Measurements from ENCODE around the gene PEX11B.
A peak's percentile ranks its signal among the peaks of the same experiment; 100 is the strongest.

PEX11B gene

DNA sequence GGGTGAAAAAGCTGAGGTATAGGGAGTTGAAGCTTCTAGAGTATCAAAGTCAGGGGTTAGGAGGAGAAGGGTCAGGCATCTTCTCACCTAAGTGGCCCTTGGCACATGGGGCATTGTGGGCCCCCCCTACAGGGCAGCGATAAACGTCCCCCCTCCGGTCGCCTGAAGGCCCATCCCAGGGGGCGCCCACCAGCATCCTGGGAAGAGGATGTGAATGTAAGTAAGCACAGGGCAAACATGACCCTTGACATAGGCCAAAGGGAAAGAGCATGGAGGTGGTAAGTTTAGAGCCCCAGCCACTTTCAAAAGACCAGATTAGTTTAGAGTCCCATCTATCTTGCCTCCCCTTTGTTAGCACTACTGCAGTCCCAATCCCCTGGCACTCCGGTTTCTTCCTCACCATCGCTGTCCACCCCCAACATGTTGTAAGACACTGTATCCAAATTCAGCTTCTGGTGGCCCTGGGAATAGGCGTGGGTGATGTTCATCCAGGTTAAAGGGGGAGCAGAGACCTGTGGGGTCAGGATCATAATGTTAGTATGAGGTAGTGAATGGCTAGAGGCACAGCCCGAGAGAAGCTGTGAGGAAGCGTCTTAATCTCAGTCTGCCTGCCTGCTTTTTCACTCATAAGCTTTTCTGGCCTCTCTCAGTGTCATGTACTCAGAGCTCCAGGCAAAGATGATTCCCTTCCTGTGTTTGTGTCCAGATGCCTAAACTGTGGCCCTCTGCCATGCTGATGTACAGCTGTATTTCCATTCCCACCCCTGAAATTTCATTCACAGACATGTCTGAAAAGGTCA is 11.4 kb downstream of the PEX11B start:
- DNase-seq (ENCODE audit: low spot score) = no peak

DNA sequence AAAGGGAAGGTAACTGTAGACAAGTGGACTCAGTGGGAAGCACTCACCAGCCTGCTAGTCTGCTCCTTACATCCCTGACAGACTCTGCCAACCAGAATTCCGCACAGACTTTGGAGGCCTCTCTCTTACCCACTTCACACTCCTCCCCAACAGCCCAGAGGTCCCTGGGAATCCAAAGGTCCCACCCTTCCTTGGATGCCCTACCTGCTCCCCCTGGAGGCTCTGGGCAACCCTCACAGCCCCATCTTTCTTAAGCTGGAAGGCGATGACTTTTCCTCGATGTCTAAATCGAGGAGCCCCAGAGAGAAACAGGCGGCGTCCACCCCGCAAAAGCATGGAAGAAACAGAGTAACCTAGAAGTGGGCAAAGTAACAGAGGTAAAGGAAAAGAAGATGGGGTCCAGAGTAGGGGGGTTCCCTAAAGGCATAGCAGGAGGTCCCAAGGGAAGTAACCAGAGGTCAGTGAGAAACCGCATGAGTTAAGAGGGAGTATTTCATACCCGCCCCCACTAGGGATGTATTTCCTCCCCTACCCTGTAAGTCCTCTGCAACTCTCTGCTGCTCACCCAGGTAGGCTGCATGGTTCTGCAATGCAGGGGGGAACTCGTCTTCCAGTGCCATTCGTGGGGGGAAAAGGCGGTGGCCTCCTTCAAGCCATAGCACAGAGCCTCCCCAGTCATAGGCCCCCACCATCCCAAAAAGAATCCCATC is 17.1 kb downstream of the PEX11B start:
- DNase-seq (ENCODE audit: low spot score) = no peak

DNA sequence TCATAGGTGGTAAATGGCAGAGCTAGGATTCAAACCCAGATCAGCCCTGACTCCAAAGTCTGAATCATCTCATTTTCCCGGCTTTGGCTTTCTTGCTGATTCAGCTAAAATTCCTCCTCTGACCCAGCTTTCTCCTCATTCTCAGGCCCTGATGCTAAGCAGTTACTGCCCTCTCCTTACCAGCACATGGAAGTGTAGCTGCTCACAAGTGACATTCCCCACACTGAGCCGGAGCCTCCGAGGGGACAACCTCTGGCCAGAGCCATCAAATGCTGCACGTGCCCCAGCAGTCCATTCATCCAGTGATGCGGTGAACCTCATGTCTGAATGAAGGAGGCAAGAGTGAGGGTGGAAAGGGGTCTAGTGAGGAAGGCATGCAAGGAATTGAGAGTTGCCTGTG is 19.8 kb downstream of the PEX11B start:
- DNase-seq (ENCODE audit: low spot score) = no peak

DNA sequence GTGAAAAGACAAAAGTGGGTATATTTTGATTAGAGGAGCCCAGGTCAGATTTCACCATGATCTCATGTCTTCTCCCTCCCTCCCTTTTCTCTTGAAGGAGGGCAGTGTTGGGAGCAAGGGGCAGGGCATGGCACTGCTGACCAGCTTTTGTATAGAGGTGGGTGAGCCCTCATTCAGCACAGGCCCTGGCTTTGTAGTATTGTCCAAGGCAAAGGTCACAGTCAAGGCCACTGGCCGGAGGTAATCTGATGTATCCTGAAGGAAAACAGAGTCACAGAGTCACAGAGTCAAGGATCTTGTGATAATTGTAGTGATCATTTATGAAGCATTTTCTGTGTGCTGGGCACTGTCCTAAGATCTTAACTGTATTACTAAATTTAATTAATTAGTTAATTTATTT is 20.5 kb downstream of the PEX11B start:
- no peak for DNase-seq (ENCODE audit: low spot score)

DNA sequence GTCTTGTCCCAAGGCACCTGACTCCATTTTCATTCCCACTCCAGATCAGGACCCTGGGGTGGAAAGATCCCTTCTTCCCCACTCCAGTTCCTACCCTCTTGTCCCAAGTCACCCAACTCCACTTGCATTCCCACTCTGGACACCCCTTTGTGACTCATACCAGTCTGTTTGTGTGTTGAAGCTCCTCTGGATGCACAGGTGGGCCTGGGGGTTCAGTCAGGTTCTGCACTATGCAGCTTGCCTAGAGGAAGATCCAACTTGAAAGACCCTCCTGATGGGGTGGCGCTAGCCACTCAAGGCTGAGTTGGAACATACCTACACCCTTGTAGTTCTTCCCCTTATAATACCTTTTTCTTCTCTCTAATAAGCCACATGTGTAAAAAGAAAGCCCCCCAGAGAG is 23.0 kb downstream of the PEX11B start:
- no peak for DNase-seq (ENCODE audit: low spot score)

DNA sequence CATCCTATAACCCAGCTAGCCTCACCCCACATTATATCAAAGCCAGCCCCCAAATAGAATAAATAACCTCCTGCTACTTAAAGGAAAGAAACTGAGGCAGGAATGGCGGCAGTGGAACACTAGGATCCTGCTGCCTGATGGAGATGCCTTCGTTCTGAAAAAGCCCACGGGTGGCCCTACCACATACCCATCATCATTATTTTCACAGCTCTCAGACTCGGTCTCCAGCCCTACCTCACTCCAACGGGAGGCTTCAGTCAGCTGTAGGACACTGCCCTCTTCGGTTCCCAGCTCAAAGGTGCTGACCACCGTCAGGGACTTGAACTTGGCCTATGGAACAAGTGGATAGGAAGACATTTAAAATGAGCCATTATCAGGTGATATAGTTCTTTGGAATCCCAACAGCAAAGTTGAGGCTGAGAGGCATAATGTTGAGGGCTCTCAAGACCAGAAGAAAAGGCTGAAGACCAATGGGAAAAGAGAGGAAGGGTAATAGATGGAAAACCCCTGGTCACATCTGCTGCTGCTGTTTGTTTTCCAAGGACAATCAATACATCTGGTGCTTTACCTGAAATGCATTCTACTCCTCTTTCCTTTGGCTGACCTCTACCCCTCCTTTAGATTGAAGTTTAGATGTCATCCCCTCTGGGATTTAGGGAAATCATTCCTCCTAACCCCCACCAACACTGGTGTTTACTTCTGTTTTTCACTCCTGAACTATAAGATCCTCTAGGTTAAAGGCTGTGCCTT is 25.0 kb downstream of the PEX11B start:
- DNase-seq (ENCODE audit: low spot score) = no peak

DNA sequence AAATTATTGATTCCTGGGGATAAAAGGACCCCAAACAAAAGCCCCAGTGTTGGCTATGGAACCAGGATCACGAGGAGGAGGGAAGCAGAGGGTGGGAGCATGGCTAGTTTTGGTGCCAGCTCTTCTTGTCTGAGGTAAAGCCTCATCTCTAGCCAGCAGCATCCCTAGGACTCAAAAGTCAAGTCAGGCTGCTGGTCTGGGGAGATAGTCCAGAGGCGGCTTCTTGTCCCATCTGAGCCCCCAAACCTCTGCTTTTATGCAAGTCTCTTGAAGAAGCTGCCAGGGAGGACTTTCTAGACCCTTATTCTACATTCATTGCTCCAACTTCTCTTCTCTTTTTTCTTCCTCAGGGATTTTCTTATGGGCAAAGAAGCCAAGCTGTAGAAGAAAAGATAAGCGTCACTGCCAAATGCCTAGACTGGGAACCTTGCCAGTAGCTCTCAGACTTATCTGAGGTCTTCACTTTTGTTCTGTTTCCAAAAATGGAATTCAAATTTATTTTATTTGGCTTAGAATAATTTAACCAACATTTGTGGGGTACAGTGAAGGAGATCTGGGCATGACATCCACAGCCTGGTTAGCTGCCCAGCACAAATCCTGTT is 25.9 kb downstream of the PEX11B start:
- DNase-seq (ENCODE audit: low spot score) = no peak

DNA sequence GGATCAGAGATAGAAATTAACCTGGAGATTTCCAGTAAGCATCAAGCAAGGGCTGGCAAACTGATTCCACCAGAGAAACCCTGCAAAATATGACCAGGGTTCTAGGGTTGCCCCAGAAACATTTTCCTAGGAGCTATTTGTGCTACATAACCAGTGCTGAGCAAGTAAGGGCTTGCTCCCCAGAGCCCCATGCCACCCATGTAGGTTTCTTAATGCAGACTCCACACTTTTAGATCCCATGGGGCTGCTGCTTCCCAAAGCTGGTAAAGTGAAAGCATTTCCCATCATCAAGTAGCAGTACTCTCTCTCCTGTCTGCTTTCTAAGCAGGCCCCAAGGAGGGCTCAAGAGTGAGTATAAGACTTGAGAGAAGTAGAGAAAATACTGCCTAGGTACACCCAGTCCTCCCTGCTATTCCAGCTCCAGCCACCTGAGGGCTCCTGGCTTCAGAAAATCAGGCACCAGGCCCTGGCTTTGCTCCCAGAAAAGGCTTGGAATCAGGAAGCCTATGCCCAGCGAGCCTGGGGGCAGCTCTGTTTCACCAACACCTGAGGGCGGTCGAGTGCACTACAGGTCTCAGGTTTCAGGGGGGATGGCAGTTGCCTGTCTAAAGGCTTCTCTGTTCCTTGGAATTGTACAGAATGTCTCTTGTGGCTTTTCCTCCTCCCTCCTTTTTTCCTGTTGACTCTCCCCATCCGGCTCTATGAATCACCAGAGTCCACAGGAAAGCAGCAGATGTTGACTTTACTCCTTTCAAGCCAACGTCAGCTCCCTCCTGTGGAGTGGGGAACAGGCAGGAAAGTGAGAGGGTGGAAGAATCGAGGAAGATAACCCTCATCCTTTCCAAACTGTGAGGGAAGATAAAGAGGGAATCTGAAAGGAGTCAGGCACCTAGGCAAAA is 26.7 kb downstream of the PEX11B start:
- DNase-seq (ENCODE audit: low spot score) = peak; percentile 22

DNA sequence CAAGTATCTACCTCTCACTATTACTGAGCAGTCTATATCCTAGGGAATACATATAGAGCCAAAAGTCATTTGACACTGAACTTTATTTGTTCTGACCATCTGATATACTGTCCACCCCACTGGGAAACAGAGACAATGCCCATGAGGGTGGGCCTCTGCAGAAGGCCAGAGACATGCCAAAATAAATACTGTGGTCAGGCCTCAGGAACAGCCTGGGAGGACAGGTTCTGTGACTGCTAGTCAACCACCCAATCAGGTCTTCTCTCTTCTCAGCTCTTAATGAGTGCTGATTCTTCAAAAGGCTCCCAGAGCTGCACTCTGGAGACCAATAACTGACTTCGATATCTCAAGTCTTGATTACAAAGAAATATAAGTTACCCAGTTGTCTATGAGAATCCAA is 27.4 kb downstream of the PEX11B start:
- no peak for DNase-seq (ENCODE audit: low spot score)

DNA sequence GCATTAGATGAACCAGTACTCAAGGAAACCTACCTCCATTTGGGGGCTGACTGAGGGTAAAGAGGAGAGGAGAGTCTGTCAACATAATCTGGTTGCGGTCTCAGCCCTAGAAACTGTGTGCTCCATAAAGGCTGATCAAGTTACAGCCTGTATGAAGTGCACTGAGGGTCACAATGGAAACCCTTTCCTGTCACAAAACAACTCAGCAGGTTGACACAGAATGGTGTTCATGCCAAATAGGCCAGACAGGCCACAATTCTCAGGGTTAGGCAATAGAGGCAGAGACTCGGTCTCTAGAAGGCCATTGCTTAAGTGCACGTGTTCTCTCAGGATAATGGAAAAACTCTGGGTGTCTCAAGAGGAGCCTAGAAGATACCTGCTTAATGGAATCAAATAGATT is 28.8 kb downstream of the PEX11B start:
- no peak for DNase-seq (ENCODE audit: low spot score)

DNA sequence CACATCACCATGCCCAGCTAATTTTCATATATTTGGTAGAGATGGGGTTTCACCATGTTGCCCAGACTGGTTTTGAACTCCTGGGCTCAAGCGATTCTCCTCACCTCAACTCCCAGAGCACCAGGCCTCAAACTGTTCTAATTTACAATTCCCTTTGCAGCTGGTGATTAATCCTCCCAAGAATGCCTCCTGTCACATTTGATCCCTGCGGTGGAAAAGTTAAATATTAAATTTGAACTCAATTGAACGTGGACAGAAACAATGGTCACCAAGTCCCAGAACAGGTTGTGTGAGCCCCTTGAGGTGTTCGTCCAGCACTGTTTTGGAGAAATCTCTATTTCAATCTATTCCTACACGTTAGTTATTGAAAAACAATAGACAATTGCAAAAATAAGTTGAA is 30.9 kb downstream of the PEX11B start:
- DNase-seq (ENCODE audit: low spot score) = no peak

DNA sequence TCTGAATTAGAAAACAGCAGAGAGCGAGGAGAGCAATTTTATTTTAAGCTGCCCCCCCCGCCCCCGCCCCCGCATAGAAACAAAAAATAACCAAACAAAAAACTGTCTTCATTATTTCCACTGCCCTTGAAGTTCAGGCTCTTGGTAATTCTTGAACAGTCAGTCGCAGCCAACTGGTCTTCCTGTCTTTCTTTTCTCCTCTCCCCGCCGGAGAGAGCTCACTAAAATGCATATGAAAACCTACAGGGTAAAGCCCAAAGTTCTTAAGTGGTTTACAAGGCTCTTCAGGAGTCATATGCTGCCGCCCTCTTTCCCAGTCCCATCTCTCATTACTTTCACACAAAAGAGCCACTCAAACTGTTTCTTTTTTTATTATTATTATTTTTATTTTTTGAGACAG is 31.7 kb downstream of the PEX11B start:
- DNase-seq (ENCODE audit: low spot score) = no peak

DNA sequence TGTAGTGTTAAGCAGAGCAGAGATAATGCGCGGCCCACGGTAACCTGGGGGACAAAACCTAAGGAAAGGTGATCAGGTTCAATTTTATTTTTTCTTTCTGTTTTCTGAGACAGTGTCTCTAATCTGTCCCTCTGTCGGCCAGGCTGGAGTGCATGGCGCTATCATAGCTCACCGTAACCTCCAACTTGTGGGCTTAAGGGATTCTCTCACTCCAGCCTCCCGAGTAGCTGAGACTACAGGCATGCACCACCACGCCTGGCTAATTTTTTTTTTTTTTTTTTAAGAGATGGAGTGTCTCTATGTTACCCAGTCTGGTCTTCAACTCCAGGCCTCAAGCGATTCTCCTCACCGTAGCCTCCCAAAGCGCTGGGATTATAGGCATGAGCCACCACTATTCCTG is 32.1 kb downstream of the PEX11B start:
- DNase-seq (ENCODE audit: low spot score) = no peak

DNA sequence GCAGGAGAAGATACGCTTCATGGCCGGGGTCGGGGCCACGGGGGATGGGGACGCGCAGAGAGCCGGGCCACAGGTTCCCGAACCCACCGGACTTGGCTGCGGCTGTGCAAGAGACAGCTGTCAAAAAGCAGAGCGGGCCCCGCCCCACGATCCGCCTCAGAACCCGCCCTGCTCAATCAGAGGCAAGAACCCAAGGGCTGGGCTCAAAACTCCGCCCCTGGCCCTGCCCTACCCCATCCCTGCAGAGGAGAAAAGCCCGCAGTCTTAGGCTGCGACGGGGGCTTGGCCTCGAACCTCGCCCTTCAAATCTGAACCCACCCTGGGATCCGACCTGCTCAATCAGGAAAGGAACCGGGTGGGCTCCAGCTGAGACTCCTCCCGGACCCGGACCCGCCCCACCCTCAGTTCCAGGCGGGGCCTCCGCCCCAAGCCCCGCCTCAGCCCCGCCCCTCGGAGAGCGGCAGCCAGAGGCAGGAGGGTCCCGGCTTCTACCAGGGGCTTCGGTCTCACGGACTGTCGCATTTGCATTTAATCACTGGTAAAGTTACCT is 32.7 kb downstream of the PEX11B start, which contains the start of gene ANKRD35:
TSS of gene ANKRD35 (minus strand) at position 129 of the 550 bp plus-strand sequence. CDS start at position 21, 108 bp downstream.
- peak; percentile 79 for DNase-seq (ENCODE audit: low spot score)

DNA sequence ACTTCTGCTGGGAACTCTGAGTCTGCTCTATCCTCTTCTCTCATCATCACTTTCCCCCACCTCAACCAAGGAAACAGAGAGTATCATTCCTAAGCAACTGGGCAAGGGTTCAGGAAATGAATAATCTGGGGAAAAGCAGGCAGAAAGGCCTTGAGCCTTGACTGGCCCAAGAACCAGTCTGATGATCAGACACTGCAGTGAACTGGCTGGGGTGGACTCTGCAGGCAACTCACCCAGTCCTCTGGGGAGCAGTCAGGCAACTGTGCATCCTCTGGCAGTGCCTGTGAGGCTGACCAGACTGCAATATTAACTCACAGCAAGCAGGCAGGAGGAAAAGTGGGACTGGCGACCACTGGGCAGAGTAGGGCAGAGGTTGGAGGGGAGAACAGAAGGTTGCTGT is 33.8 kb downstream of the PEX11B start:
- no peak for DNase-seq (ENCODE audit: low spot score)

DNA sequence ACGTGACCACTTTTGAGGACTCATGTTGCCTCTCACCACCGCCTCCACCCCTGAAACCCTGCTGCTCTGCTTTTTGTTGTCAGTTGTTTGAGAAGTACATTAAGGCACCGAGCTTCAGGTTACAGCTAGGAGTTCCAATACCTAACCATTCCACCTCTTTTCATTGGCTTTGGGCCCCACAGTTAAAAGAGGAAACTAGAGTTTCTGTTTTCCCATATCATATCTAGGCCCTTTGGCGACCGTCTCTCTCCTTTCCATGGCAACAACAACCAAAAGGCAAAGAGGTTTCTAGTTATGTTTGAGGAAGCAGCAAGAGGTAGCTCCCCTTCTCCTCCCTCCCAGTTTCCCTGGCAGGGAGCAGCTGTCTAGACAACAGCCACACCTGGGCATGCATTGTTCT is 38.7 kb downstream of the PEX11B start:
- no peak for DNase-seq (ENCODE audit: low spot score)

DNA sequence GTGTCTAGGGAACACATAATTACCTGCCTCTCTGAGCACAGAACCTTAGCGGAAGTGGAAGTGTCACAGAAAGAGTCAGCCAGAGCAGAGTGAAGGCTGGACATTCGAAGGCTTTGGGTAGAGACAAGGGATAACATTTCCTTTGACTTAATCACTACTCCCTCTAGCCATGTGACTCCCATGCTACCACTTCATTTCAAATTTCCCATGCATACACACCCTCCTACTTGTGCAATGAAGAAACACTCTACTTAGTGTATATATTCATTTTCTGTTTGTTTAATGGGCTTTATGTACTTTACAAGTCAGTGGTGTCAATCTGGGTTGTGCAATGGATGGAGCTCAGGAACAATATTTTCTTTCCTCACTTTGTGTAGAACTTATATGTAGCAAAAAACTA is 39.8 kb downstream of the PEX11B start:
- no peak for DNase-seq (ENCODE audit: low spot score)

DNA sequence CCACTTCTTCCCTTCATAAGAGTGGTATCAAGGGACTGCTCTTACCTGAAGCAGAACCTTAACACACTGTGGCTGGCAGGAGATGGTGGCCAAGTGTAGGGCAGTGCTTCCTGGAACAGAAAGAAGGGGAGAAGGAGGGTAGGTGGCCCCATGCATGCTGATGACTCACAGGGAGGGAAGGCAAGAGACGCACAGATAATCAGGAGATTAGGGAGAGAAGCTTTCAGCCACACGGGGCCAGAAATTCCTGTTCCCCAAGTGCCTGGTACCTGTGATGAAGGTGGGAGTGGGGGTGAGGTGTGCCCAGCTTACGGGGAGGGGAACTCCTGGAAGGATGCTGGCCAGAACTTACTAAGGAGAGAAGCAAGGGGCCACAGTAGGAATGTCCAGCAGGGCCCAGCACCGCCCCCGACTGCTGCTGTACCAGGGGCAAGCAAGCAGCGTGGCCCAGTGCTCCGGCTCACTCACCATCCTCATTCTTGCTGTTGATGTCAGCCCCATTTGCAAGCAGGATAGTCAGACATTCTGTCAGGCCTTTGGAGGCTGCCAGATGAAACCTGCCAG is 40.5 kb downstream of the PEX11B start:
- no peak for DNase-seq (ENCODE audit: low spot score)

DNA sequence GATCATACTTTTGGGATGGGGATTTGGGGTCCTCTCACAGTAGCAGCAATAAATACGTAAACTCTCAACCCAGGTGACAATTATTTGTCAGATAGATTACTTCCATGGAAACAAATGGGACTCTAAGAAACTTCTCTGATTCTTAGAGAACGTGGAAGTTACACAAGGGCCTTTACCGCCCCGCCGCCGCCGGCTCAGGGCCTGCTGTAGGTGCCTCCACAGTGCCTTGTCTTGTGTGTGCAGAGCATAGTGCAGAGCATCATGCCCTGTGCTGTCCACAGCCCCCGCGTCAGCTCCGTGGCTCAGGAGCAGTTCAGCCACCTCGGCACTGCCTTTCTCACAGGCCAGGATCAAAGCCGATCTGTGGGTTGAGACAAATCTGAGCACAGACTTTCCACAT is 43.9 kb downstream of the PEX11B start:
- no peak for DNase-seq (ENCODE audit: low spot score)

DNA sequence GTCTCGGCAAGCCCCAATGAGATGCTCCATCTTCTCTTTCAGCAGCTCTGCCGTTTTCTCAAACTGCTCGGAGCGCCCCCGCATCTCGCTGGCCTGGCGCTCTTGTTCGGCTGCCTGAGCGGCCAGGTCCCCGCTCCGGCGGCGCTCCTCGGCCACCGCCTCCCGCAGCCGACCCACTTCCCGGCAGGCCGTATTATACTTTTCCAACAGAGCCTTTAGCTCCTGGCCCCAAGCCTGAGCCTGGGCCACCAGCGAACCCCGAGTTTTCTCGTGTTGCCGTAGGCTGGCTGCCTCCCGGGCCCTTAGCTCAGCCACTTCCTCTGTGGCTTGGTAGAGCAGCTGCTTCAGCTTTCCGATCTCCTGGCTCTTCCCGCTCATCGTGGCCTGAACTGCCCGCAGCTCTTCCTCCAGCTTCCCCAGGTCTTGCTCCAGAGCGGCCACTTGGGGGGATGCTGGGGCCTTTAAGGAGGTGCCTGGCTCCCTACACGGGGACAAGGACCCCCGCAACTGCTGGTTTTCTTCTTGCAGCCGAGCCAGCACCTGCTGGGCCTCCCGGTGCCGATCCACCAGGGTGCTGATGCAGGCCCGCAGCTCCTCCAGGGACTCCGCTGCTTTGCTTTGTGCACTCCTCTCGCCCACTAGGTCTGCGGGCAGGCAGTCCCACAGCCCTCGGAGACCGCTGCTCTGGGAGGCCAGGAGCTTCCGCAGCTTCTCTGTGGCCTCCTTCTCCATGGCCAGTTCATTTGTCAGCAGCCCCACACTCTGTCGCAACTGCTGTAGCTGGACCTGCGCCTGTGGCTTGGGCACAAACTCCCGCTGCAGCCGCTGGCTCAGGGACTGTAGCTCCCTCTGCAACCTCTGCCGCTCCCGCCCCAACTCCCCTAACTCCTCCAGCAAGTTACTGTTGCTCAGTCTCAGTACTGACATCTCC is 46.3 kb downstream of the PEX11B start:
- DNase-seq (ENCODE audit: low spot score) = peak; percentile 23

Data from CD4-positive, alpha-beta T cell treated with Interleukin-6 at 100 ng/mL for 8 hours (primary cell).